Measurements from ENCODE around the gene SYTL3. TPM values are rescaled to one million over a fixed set of nuclear protein-coding genes. Genes with fewer than 3 reads are reported as not detected.

The SYTL3 gene
- total RNA-seq, 4 donors from 2014 or later, result 4.8 to 10.1 (median 7.6) TPM

- intact Hi-C loops (cut with DNase I), result no loop called here
- TF ChIP-seq POLR2A (IDR thresholded peaks at IDR 0.05; ENCODE audit: low read depth), result no peak
- TF ChIP-seq POLR2AphosphoS5 (IDR thresholded peaks at IDR 0.05), result no peak
- no peak for TF ChIP-seq EP300 (IDR thresholded peaks at IDR 0.05)
- DNase-seq (ENCODE audit: extremely low spot score), result no peak
- Histone ChIP-seq H3K36me3 (peaks cover 80 to 97% (median 92%) of the 10 kb centered on the region in 4 donors), H3K4me3 (no peak overlapping the region), H3K27ac (replicated peaks in 1 of 4) (no peak overlapping the region), H3K4me1 (peaks cover 0 to 4% (median 2%) of the 10 kb centered on the region in 4 donors), H3K9me3 (no peaks in the 10 kb centered on the region), H3K27me3 (no peaks in the 10 kb centered on the region)
- WGBS, result 87% methylated on average over 6 of the region's 6 CpGs
Observed at GRCh38 chr6:158784505-158784904, 134.7 kb downstream of the SYTL3 start.

DNA sequence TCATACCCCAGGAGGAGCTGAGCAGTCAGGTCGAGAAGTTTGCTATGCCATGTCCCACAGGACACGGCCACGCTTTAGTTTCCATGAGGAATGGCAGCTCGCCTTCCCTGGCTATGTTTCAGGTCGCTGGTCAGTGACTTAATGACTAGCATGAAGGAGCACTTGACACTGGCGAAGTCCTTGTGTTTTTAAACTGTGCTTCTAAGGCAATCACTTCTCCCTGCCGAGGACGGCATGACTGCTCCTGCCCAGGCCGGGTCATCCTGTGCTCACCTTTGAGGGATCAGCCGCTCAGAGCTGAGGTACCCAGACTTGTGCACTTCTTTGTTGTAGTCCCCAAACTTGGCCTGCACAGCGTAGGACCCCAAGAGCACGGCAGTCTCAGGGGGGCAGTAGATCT, 135.2 kb downstream of the SYTL3 start:
- peaks cover 0 to 8% (median 2%) of the 10 kb centered on the region in 4 donors for H3K4me1 ChIP-seq
- no peak for DNase-seq (ENCODE audit: extremely low spot score)
- TF ChIP-seq CTCF (IDR thresholded peaks at IDR 0.05) (no peak), POLR2A (IDR thresholded peaks at IDR 0.05; ENCODE audit: low read depth) (no peak), EP300 (IDR thresholded peaks at IDR 0.05) (no peak), POLR2AphosphoS5 (IDR thresholded peaks at IDR 0.05) (no peak)
- no peaks in the 10 kb centered on the region for H3K27me3 ChIP-seq
- peaks cover 80 to 95% (median 88%) of the 10 kb centered on the region in 4 donors for H3K36me3 ChIP-seq
- 91% methylated on average over 12 of the region's 12 CpGs for WGBS
- no peak overlapping the region for H3K4me3 ChIP-seq
- no peaks in the 10 kb centered on the region for H3K9me3 ChIP-seq
- intact Hi-C loops (cut with DNase I), result no loop called here
- no peak overlapping the region for H3K27ac ChIP-seq (replicated peaks in 1 of 4)

DNA sequence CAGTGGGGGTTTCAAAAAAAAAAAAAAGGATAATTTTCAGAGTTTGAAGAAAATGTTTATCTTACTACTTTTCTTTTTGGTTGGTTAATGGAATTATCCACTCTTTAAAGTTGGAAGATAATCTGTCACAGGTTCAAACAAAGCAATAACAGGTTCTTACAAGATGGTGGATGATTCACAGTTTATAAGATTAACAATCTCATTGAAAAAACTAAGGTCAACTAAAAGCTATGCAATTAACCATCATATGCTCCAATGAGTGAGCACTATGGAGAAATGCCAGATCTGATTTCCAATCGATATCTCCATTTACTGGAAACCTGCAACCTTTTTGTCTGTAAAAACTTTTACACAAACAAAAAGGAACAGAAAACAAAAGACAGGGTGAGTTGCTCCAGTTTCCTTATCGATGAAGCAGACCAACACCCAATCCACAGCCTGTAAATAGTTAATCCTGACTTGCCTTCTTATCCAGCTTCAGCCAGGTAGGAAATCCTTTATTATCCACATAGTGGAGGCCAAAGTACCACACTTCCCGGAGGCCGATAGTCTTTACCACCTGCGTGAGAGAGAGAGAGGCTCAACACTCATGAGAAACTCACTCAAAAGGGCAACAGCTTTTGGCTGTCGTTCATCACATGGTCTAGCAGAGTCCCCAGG, 136.9 kb downstream of the SYTL3 start:
- Histone ChIP-seq H3K36me3 (peaks cover 64 to 77% (median 72%) of the 10 kb centered on the region in 4 donors), H3K9me3 (no peaks in the 10 kb centered on the region), H3K4me1 (peaks cover under 1 to 21% (median 6%) of the 10 kb centered on the region in 4 donors), H3K27ac (replicated peaks in 1 of 4) (no peak overlapping the region), H3K4me3 (no peak overlapping the region), H3K27me3 (no peaks in the 10 kb centered on the region)
- intact Hi-C loops (cut with DNase I), result no loop called here
- DNase-seq (ENCODE audit: extremely low spot score), result no peak
- TF ChIP-seq POLR2A (IDR thresholded peaks at IDR 0.05; ENCODE audit: low read depth) (no peak), EP300 (IDR thresholded peaks at IDR 0.05) (no peak), CTCF (IDR thresholded peaks at IDR 0.05) (no peak), POLR2AphosphoS5 (IDR thresholded peaks at IDR 0.05) (no peak)
- 92% methylated on average over 6 of the region's 6 CpGs for WGBS

DNA sequence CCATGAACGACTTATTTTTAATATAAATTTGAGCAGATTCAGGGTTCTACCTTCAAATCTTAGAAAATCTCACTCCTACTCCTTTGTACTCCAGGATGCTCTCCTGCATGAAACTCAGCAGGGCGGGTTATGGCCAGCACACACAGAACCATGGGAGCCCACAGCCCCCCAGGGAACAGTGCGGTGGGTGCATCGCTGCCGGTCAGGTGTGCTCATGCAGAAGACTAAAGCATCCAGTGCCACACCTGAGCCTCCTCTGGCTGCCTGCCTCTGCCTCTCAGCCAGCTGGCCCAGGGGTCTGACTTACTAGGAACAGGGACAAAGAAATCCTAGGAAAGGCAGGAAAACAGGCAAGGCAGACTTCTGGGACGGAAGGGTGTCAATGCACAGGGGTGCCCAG, 137.5 kb downstream of the SYTL3 start:
- H3K4me3 ChIP-seq, result no peak overlapping the region
- no peaks in the 10 kb centered on the region for H3K27me3 ChIP-seq
- H3K4me1 ChIP-seq, result peaks cover 5 to 27% (median 9%) of the 10 kb centered on the region in 4 donors
- TF ChIP-seq POLR2A (IDR thresholded peaks at IDR 0.05; ENCODE audit: low read depth) (no peak), EP300 (IDR thresholded peaks at IDR 0.05) (no peak), CTCF (IDR thresholded peaks at IDR 0.05) (no peak), POLR2AphosphoS5 (IDR thresholded peaks at IDR 0.05) (no peak)
- no peak for DNase-seq (ENCODE audit: extremely low spot score)
- no peaks in the 10 kb centered on the region for H3K9me3 ChIP-seq
- intact Hi-C loops (cut with DNase I), result no loop called here
- peaks cover 58 to 71% (median 66%) of the 10 kb centered on the region in 4 donors for H3K36me3 ChIP-seq
- H3K27ac ChIP-seq (replicated peaks in 1 of 4), result no peak overlapping the region
- WGBS, result 87% methylated on average over 6 of the region's 6 CpGs

DNA sequence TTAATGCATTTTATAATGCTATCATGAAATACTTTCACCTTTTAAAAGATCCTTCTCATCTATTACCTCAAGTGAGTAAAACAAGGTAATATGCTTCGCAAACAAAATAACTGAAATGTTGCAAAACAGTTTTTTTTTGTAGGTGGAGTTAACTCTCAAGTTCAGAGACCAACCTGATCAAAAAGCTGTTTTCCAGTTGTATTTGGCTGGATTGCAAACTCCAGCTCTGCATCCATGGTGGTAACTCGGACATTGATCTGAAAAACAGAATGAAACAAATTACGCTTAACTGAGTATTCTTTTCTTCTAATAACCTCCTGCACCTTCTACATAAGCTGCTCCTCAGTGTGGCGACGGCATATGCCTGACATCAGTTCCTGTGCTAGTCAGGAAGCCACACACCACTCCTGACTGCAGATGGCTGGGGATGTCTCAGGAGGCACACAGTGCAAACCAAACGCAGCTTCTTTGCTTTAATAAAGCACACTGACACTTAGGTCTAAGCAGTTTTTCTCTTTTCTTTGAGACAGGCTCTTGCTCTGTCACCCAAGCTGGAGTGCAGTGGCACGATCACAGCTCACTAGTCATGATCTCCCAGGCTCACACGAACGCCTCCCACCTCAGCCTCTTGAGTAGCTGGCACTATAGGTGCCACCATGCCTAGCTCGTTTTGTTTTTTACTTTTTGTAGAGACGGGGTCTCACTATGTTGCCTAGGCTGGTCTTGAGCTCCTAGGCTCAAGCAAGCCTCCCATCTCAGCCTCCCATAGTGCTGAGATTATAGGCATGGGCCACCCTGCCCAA, 139.5 kb downstream of the SYTL3 start:
- H3K27ac ChIP-seq (replicated peaks in 1 of 4), result no peak overlapping the region
- H3K4me1 ChIP-seq, result peaks cover 11 to 45% (median 16%) of the 10 kb centered on the region in 4 donors
- H3K36me3 ChIP-seq, result peaks cover 39 to 52% (median 47%) of the 10 kb centered on the region in 4 donors
- TF ChIP-seq POLR2AphosphoS5 (IDR thresholded peaks at IDR 0.05) (no peak), CTCF (IDR thresholded peaks at IDR 0.05) (no peak), POLR2A (IDR thresholded peaks at IDR 0.05; ENCODE audit: low read depth) (no peak), EP300 (IDR thresholded peaks at IDR 0.05) (no peak)
- intact Hi-C loops (cut with DNase I), result no loop called here
- 82% methylated on average over 11 of the region's 11 CpGs for WGBS
- no peak for DNase-seq (ENCODE audit: extremely low spot score)
- H3K27me3 ChIP-seq, result no peaks in the 10 kb centered on the region
- H3K4me3 ChIP-seq, result no peak overlapping the region
- H3K9me3 ChIP-seq, result no peaks in the 10 kb centered on the region
